Brain pericyte (primary cell): ENCODE results near the gene DDTL.

Experiments used
- DNase-seq: peaks from one replicate; pipeline ENCODE4 v3.0.0-alpha.2; 2012; ENCODE audit warnings: low read depth, low spot score

DDTL gene

DNA sequence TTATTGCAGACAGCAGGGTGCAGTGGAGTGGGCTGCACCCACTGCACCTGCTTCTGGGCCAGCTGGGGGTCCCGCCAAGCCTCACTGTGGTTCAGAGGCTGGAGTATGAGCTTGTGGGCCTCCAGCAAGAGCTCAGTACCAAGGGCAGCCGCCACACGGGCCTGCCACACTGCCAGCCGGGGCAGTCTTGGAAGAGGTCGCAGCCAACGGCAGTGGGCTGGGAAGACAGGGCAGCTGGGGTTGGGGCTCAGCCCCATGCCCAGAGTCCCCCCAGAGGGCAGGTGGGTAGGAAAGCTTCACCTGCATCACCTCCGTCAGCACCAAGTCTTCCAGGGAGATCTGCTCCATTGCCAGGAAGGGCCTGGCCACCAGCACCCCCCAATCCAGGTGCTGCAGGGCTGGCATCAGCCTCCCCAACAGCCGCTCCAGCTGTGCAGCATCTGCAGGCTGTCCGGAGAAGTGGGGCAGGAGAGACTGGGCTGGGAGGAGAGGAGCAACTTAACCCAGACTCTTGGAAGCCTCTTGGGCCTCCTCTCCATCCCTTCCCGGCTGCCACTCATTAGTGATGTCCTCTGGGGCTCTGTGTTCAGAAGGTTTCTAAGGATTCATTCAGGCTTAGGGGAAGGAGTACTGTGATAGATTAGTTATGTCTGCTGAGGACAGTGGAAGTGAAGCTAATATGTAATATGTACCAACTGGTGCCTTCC is 39.7 kb downstream of the DDTL start:
- no peak for DNase-seq

GRCh38 chr22:24006914-24007214 is 40.2 kb downstream of the DDTL start:
- DNase-seq: no peak

- no peak for DNase-seq
Measured at GRCh38 chr22:24007253-24008021, 40.7 kb downstream of the DDTL start.

GRCh38 chr22:24008022-24008283 is 41.3 kb downstream of the DDTL start:
- no peak for DNase-seq

DNA sequence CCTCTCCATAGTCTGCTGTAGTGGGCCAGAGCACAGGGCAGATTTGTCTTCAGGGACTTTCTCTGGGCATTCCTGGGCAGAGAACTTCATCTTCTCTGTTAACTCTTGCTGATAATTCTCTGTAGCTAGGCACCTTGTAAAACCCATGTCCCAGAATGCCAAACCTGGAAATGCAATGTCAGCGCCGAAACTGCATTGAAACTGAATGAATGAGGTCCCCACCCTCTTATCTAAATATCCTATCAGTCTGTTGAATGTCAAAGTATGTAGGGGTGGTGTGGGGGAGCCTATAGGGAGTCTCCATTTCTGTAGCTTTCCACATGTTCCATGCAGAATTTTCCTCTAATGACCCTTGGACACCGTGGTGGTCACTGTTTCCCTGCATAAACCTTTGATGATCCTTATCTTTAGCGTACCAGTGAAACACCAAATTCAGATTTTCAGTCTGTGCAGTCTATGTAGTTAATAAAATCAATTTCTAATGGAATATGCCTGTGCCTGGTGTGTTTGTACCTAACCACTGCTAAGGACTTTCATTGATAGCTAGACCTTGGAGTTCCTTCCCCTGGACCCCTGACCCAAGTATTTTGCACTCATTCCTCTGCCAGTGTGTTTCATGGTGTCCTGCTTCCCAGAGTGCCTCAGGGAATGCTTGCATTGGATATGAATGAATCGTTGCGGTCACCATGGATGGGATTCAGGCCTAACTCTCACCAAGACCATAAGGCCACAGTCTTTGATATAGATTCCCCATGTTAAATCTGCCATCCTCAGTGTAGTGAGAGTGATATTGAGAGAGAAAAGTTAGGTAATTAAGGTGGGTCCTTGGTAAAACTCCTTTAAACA is 41.9 kb downstream of the DDTL start:
- no peak for DNase-seq

- no peak for DNase-seq
Measured at GRCh38 chr22:24009227-24010017, 42.7 kb downstream of the DDTL start.

DNA sequence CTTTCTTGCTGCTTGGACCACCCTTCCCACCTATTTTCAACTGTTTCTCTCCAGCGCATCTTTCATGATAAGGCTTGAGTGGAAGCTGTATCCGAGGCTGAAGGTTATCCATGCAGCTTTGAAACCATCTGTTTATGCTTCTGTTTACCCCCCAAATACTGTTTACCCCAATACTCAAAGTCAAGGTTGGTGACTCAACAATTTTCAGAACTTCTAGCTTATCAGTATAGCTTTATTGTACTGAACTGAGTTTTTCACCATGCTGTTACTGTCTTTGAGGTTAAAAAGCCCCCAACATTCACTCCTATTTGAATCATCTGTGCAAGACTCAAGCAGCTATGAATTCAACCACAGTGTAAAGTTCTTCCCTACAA is 43.3 kb downstream of the DDTL start:
- DNase-seq: no peak

GRCh38 chr22:24011735-24012068 is 45.0 kb downstream of the DDTL start:
- no peak for DNase-seq

GRCh38 chr22:24016156-24016555 is 49.5 kb downstream of the DDTL start:
- no peak for DNase-seq

DNA sequence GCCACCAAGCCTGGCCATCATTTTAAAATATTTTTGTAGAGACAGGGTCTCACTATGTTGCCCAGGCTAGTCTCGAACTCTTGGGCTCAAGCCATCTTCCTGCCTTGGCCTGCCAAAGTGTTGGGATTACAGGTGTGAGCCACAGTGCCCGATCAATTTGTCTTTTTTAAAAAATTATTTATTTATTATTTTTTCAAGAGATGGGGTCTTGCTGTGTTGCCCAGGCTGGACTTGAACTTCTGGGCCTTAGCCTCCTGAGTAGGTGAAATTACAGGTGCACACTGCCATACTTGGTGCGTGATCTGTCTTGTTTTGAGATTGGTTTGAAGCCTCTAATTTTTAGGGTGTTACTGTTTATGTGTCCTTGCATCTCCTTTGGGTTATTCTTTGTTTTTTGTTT is 54.6 kb downstream of the DDTL start:
- DNase-seq: no peak
